IMR-90 (cell line): ENCODE data around the gene GRN. TPM values are rescaled to one million over a fixed set of nuclear protein-coding genes. Genes with fewer than 3 reads are reported as not detected.

Experiments used
- ATAC-seq: fragments of 200-7000 bp; cut with Tn5 transposase; 2 replicates; pipeline ENCODE4 v1.9.1; 2020; ENCODE audit warnings: low read depth, mild to moderate bottlenecking, moderate library complexity
- BruUV-seq: library from RNA; stranded (reverse); fragments of 400-500 nt; replicated peaks from 2 replicates; lab custom pipeline; 2021; lab: Mats Ljungman, UMichigan
- CTCF ChIA-PET: fragments of 300-600 bp; formaldehyde crosslinking; extraction: SDS; loops from one replicate; lab custom pipeline; 2021; ENCODE audit warnings: antibody characterized with exemption; lab: Yijun Ruan, JAX
- POLR2A ChIA-PET: fragments of 300-600 bp; sonication (Branson Sonifier 250); formaldehyde crosslinking; loops from one replicate; lab custom pipeline; 2022; ENCODE audit warnings: antibody characterized with exemption; ENCODE audit not compliant: unreplicated experiment; lab: Charles Lee
- DNase-seq: peaks from one replicate; pipeline ENCODE4 v3.0.0; 2013
- H2AFZ ChIP-seq: replicated peaks from 2 replicates; pipeline ENCODE3; 2013; ENCODE audit warnings: low read length, mild to moderate bottlenecking; ENCODE audit not compliant: poor library complexity
- H2AK5ac ChIP-seq: 2 replicates; pipeline ENCODE4 v1.6.1; 2013; ENCODE audit warnings: low read depth, low read length, inconsistent platforms
- H2AK9ac ChIP-seq: replicated peaks from 2 replicates; pipeline ENCODE3; 2013; ENCODE audit warnings: mild to moderate bottlenecking, low read depth, low read length, moderate library complexity; ENCODE audit not compliant: poor library complexity
- H2BK120ac ChIP-seq: 2 replicates; pipeline ENCODE4 v1.6.1; 2013; ENCODE audit warnings: low read depth, low read length, inconsistent platforms
- H2BK15ac ChIP-seq: 3 replicates; pipeline ENCODE4 v1.6.1; 2013; ENCODE audit warnings: low read depth, low read length, inconsistent platforms
- H2BK20ac ChIP-seq: 2 replicates; pipeline ENCODE4 v1.6.1; 2013; ENCODE audit warnings: low read depth, mild to moderate bottlenecking, inconsistent platforms, low read length, moderate library complexity
- H2BK5ac ChIP-seq: 2 replicates; pipeline ENCODE4 v1.6.1; 2013; ENCODE audit warnings: mild to moderate bottlenecking, low read depth, low read length, inconsistent platforms; ENCODE audit not compliant: poor library complexity, severe bottlenecking
- H3K14ac ChIP-seq: replicated peaks from 2 replicates; pipeline ENCODE4 v1.6.1; 2013; ENCODE audit warnings: low read depth, low read length, inconsistent platforms
- H3K18ac ChIP-seq: 2 replicates; pipeline ENCODE4 v1.6.1; 2013; ENCODE audit warnings: low read depth, low read length, control low read depth
- H3K23ac ChIP-seq: 2 replicates; pipeline ENCODE4 v1.6.1; 2013; ENCODE audit warnings: low read depth, low read length, inconsistent platforms
- H3K27ac ChIP-seq: 2 replicates; pipeline ENCODE4 v1.5.1; 2013; ENCODE audit warnings: mild to moderate bottlenecking, control low read depth, low read length; ENCODE audit not compliant: insufficient read depth
- H3K27me3 ChIP-seq: 2 replicates; pipeline ENCODE4 v1.6.1; 2013; ENCODE audit warnings: low read length; ENCODE audit not compliant: control insufficient read depth, insufficient read depth
- H3K36me3 ChIP-seq: 2 replicates; pipeline ENCODE4 v1.6.1; 2013; ENCODE audit warnings: low read length, mixed read lengths; ENCODE audit not compliant: control insufficient read depth, insufficient read depth
- H3K4ac ChIP-seq: 2 replicates; pipeline ENCODE4 v1.6.1; 2013; ENCODE audit warnings: low read depth, low read length, inconsistent platforms
- H3K4me1 ChIP-seq: 2 replicates; pipeline ENCODE4 v1.6.1; 2013; ENCODE audit warnings: low read length, mixed read lengths; ENCODE audit not compliant: control insufficient read depth, insufficient read depth
- H3K4me2 ChIP-seq: 2 replicates; pipeline ENCODE4 v1.6.1; 2013; ENCODE audit warnings: low read depth, mild to moderate bottlenecking, control low read depth, low read length, moderate library complexity
- H3K4me3 ChIP-seq: 2 replicates; pipeline ENCODE4 v1.5.1; 2013; ENCODE audit warnings: low read depth, mild to moderate bottlenecking, control low read depth, low read length, moderate library complexity; ENCODE audit not compliant: insufficient read depth
- H3K56ac ChIP-seq: 2 replicates; pipeline ENCODE4 v1.6.1; 2013; ENCODE audit warnings: low read length, inconsistent platforms; ENCODE audit not compliant: insufficient read depth; ENCODE audit errors: extremely low read depth
- H3K79me1 ChIP-seq, 2 experiments: 2 replicates each; pipeline ENCODE4 v1.6.1; 2013; ENCODE audit warnings: low read length in 2 of 2, inconsistent platforms in 1 of 2, low read depth in 1 of 2
- H3K9ac ChIP-seq: 2 replicates; pipeline ENCODE4 v1.6.1; 2013; ENCODE audit warnings: low read depth, low read length, control low read depth
- H3K9me1 ChIP-seq: 2 replicates; pipeline ENCODE4 v1.6.1; 2013; ENCODE audit warnings: low read length, inconsistent platforms; ENCODE audit not compliant: insufficient read depth
- H3K9me3 ChIP-seq: 2 replicates; pipeline ENCODE4 v1.6.1; 2013; ENCODE audit warnings: low read length; ENCODE audit not compliant: control insufficient read depth, insufficient read depth
- H4K20me1 ChIP-seq: 2 replicates; pipeline ENCODE4 v1.6.1; 2013; ENCODE audit warnings: low read length, inconsistent platforms; ENCODE audit not compliant: insufficient read depth
- H4K5ac ChIP-seq: 2 replicates; pipeline ENCODE4 v1.6.1; 2013; ENCODE audit warnings: mild to moderate bottlenecking, low read depth, low read length, control low read depth
- H4K8ac ChIP-seq, 2 experiments: 2 replicates each; pipeline ENCODE4 v1.6.1; 2013; ENCODE audit warnings: low read depth in 2 of 2, low read length in 2 of 2, control low read depth in 1 of 2, inconsistent platforms in 1 of 2
- H4K91ac ChIP-seq: 2 replicates; pipeline ENCODE4 v1.6.1; 2013; ENCODE audit warnings: low read depth, low read length, inconsistent platforms; ENCODE audit not compliant: insufficient read depth
- CEBPB ChIP-seq: IDR thresholded peaks from 2 replicates; pipeline ENCODE4 v1.6.1; 2012; ENCODE audit warnings: low read depth, low read length, improper control_type of control experiment
- CHD1 ChIP-seq: IDR thresholded peaks from 2 replicates; pipeline ENCODE4 v1.6.1; 2012; ENCODE audit warnings: low read depth, low read length, improper control_type of control experiment
- ELK1 ChIP-seq: fragments of 150-350 bp; IDR thresholded peaks from 2 replicates; pipeline ENCODE4 v1.6.1; 2016; ENCODE audit warnings: low read depth, mild to moderate bottlenecking, low read length, moderate library complexity, borderline replicate concordance
- MAFK ChIP-seq: IDR thresholded peaks from 2 replicates; pipeline ENCODE4 v1.6.1; 2012; ENCODE audit warnings: low read depth, low read length, improper control_type of control experiment
- MAZ ChIP-seq: IDR thresholded peaks from 2 replicates; pipeline ENCODE4 v1.6.1; 2012; ENCODE audit warnings: low read depth, mild to moderate bottlenecking, low read length, improper control_type of control experiment, moderate library complexity, borderline replicate concordance
- MXI1 ChIP-seq: IDR thresholded peaks from 2 replicates; pipeline ENCODE4 v1.6.1; 2012; ENCODE audit warnings: low read depth, mild to moderate bottlenecking, low read length, moderate library complexity, borderline replicate concordance
- NFE2L2 ChIP-seq: fragments of 150-350 bp; IDR thresholded peaks from 2 replicates; pipeline ENCODE4 v1.6.1; 2016; ENCODE audit warnings: low read depth, mild to moderate bottlenecking, low read length
- RFX5 ChIP-seq: IDR thresholded peaks from 2 replicates; pipeline ENCODE4 v1.8.0; 2012; ENCODE audit warnings: low read depth, mild to moderate bottlenecking, low read length, moderate library complexity
- USF2 ChIP-seq: fragments of 150-350 bp; IDR thresholded peaks from 2 replicates; pipeline ENCODE4 v1.6.1; 2017; ENCODE audit warnings: mild to moderate bottlenecking, antibody characterized with exemption, low read length, low read depth
- WGBS, 2 experiments: methylation state at CpG; one replicate each; pipeline versions ENCODE4 v1.1.5 to v1.1.7; 2013; ENCODE audit warnings: missing lambda C conversion rate in 2 of 2; ENCODE audit not compliant: insufficient read length in 1 of 2; ENCODE audit errors: extremely low coverage in 2 of 2; 5-methylcytosine and 5-hydroxymethylcytosine counted together
- dilution Hi-C: fragments of 300-500 bp; cut with HindIII; formaldehyde crosslinking; loops from one replicate; pipeline ENCODE4 v1.14.3; 2018; ENCODE audit warnings: low sequenced_read_pairs; ENCODE audit not compliant: unreplicated experiment
- in situ Hi-C: fragments of 300-500 bp; cut with MboI; formaldehyde crosslinking; loops from 3 replicates; pipeline ENCODE4 v1.14.3; 2019; ENCODE audit warnings: low sequenced_read_pairs, inconsistent platforms, mixed read lengths
- intact Hi-C: fragments of 100-400 bp; cut with micrococcal nuclease; formaldehyde crosslinking; loops from 2 replicates; pipeline ENCODE4 v1.10.0; 2022
- polyA plus RNA-seq, 3 experiments: library from polyadenylated mRNA; depleted of rRNA; stranded (reverse); fragments of >200 nt; gene quantifications; 2 replicates each; pipeline ENCODE4 v1.2.3, GENCODE V29; 2012; ENCODE audit warnings: low replicate concordance in 1 of 3
- total RNA-seq: library from RNA; depleted of rRNA; stranded (reverse); fragments of >200 nt; gene quantifications from 2 replicates; pipeline ENCODE4 v1.2.3, GENCODE V29; 2012

The GRN gene
- total and polyA plus RNA-seq, 2 of the 4 experiments (the other 2 are of a cell fraction), result 38.9 to 494 TPM

- intact Hi-C loops, result no loop called here
- POLR2A ChIA-PET, result no interaction called here
- no peaks in the 10 kb centered on the region for H3K79me1 ChIP-seq
- H4K8ac ChIP-seq, result no peak overlapping the region
- H3K9me1 ChIP-seq, result no peaks in the 10 kb centered on the region
- H2BK15ac ChIP-seq, result no peak overlapping the region
- no peaks in the 10 kb centered on the region for H3K9me3 ChIP-seq
- no peak for ATAC-seq
- H2BK120ac ChIP-seq, result no peak overlapping the region
- no peak overlapping the region for H3K56ac ChIP-seq
- no peak overlapping the region for H3K23ac ChIP-seq
- H3K4me2 ChIP-seq, result no peak overlapping the region
- H3K27ac ChIP-seq, result no peak overlapping the region
- H3K4ac ChIP-seq, result no peak overlapping the region
- H3K9ac ChIP-seq, result no peak overlapping the region
- CTCF ChIA-PET, result no interaction called here
- DNase-seq, result no peak
- no peak overlapping the region for H2BK5ac ChIP-seq
- no peak overlapping the region for H3K18ac ChIP-seq
- dilution Hi-C loops, result no loop called here
- H3K4me3 ChIP-seq, result no peak overlapping the region
- peaks cover 6% of the 10 kb centered on the region; the same call in 1 of the 2 replicates for H3K4me1 ChIP-seq
- no peak overlapping the region for H3K14ac ChIP-seq
- H4K20me1 ChIP-seq, result no peaks in the 10 kb centered on the region
- H2AK5ac ChIP-seq, result no peak overlapping the region
- no TSS peak for BruUV-seq
- no peak overlapping the region for H4K91ac ChIP-seq
- WGBS, 2 experiments, result 60% methylated on average over 1 of the region's 2 CpGs; no CpG with 5 or more reads in 1 of the 2 experiments
- no peak overlapping the region for H2BK20ac ChIP-seq
- H2AK9ac ChIP-seq, result no peak overlapping the region
- H3K27me3 ChIP-seq, result peaks cover 58% of the 10 kb centered on the region
- in situ Hi-C loops, result no loop called here
- TF ChIP-seq MXI1 (no peak), ELK1 (no peak), RFX5 (no peak), MAZ (no peak), NFE2L2 (no peak), USF2 (no peak), CHD1 (no peak), MAFK (no peak), CEBPB (no peak)
- H4K5ac ChIP-seq, result no peak overlapping the region
- no peak overlapping the region for H2AFZ ChIP-seq
- H3K36me3 ChIP-seq, result no peaks in the 10 kb centered on the region
These were observed 34.9 kb upstream of the GRN start for GRCh38 chr17:44310188-44310587.
